Prostate gland (tissue), 2 donors: ENCODE results near the gene CHRM2.

ENCODE experiments used
- CTCF ChIP-seq, 4 experiments: fragments of 200-600 bp in 2 of 4; fragments of 450-650 bp in 2 of 4; sonication (generic) in 2 of 4; IDR thresholded peaks; 1 replicate in 3 of 4; 2 replicates in 1 of 4; pipeline ENCODE4 v1.5.1; 2016 to 2019; ENCODE audit warnings: antibody characterized with exemption in 4 of 4, mild to moderate bottlenecking in 2 of 4, moderate library complexity in 2 of 4
- POLR2A ChIP-seq: fragments of 450-650 bp; IDR thresholded peaks from one replicate; pipeline ENCODE4 v1.6.1; 2016; ENCODE audit warnings: antibody characterized with exemption, mild to moderate bottlenecking

- TF ChIP-seq CTCF (IDR thresholded peaks at IDR 0.05) (no peak), POLR2A (no peak)
Measured at GRCh38 chr7:137036768-137037167, 168.3 kb downstream of the CHRM2 start.
